GM21717 (cell line): ENCODE measurements around the gene SPACDR.
"Not testable (repeated sequence)": the region's sequence is repeated elsewhere in the genome, so short reads cannot be mapped to it uniquely, and the experiment has no call there.

Experiments
- ATAC-seq: cut with Tn5 transposase; IDR thresholded peaks from one replicate; pipeline ENCODE4 v1.9.1; 2021; ENCODE audit warnings: mild to moderate bottlenecking, moderate library complexity; ENCODE audit not compliant: unreplicated experiment

The SPACDR gene

DNA sequence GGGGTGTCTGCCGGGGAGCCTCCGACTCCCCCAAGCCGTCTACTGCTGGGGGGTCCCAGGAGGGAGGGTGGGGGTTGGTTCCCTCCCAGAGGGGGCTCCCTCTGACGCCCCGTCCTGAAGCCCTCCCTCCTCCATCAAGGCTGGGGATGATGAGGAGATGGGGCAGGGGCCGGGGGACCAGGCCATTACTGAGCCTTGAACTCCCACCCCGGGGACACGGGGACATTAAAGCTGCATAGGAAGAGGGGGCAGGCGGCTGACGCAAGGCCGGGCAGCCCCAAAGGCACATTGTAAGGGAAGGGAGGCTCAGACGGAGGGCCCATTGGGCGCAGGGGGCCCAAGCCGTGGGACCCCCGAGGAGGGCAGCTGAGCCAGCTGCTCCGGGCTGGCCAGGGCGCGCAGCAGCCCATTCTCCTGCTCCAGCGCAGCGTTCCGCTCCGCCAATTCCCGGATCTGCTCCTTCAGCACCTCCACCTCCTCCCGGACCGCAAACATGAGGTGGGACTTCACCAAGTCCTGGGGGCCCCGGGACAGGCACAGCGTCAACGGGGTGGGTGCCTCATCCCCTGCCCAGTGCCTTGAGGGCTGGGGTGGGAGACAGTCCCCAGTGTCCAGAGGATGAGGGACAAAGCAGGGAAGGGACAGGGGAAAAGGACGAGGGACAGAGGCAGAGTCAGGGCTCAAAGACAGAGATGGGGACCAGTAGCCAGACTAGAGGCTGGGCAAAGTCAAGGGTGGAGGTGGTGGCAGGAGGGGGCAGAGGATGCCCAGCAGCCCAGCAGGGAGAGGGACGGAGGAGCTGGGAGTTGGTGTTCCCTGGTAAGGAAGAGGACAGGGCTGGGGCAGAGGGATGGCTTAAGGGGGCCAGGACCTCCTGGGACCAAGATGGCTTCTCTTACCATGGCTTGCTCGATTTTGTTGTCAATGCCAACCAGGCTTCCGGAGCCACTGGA lies 2.9 kb upstream of the SPACDR start:
- no peak for ATAC-seq

DNA sequence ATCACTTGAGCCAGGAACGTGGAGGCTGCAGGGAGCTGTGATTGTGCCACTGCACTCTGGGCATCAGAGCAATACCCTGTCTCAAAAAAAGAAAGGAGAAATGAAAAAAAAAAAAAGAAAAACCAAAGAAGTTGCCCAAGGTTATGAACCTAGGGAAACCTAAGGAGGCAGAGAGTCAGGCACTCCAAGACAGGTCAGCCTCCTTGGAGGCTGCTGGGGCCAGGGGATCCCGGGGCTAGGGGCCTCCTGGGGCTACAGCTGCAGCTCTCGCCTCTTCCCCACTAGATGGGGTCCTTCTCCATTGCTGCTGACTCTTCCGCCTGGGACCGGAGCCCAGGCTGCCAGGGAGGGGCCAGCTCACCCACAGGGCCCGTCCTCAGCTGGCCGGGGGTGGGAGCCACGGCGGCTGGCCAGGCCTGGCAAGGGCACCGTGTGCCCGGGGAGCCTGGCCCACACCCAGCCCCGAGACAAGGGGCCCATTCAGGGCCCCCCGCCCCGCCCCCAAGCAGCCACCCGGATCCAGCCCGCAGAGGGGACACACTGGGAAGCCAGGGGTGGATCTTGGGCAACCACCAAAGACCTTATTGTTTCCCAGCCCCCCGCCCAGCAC lies 1.7 kb upstream of the SPACDR start:
- no peak for ATAC-seq

DNA sequence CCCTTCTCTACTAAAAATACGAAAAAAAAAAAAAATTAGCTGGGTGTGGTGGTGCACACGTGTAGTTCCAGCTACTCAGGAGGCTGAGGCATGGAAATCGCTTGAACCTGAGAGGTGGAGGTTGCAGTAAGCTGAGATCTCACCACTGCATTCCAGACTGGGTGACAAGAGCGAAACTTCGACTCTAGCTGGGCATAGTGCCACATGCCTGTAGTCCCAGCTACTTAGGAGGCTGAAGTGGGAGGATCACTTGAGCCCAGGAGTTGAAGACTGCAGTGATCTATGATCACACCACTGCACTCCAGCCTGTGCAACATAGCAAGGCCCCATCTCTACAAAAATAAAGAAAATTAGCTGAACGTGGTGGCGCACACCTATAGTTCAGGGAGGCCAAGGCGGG lies 1.2 kb upstream of the SPACDR start:
- no peak for ATAC-seq

DNA sequence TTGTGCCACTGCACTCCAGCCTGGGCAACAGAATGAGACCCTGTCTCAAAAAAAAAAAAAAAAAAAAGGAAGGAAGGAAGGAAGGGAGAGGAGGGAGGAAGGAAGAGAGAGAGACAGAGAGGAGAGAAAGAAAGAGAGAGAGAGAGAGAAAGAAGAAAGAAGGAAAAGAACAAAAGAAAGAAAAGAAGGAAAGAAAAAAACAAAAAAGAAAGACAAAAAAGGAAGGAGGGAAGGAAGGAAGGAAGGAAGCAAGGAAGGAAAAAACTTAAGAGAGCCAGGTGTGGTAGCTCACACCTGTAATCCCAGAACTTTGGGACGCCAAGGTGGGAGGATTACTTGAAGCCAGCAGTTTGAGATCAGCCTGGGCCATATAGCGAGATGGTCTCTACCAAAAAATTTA lies 731 bp upstream of the SPACDR start:
- no peak for ATAC-seq

DNA sequence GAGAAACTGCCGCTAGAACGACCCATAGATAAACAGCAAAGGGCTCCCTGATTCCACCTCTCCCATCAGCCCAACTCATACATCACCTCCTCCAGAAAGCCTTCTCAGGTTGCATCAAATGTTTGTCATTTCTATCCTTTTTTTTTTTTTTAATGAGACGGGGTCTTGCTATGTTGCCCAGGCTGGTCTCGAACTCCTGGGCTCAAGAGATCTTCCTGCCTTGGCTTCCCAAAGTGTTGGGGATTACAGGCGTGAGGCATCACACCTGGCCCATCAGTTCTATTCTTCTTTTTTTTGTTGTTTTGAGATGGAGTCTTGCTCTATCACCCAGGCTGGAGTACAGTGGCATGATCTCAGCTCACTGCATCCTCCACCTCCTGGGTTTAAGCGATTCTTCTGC lies 7.0 kb downstream of the SPACDR start:
- ATAC-seq: no peak

DNA sequence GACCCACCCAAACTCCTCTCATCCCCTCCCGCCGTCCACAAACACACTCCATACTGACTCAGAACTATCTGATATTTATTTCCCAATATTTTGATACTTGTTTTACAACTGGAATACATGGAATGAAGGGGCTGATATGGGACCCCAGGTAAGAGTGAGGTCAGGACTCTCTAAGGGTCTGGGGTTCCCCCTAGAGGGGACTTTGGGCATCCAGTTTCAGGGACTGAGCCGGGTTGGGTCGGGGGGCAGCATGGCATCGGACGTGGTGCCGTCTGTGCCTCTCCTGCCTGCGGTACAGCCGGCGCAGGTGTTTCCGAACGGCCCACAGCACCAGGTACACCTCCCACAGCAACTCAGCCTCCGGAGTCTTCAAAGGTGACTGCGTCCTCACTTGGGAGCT lies 7.5 kb downstream of the SPACDR start:
- no peak for ATAC-seq

DNA sequence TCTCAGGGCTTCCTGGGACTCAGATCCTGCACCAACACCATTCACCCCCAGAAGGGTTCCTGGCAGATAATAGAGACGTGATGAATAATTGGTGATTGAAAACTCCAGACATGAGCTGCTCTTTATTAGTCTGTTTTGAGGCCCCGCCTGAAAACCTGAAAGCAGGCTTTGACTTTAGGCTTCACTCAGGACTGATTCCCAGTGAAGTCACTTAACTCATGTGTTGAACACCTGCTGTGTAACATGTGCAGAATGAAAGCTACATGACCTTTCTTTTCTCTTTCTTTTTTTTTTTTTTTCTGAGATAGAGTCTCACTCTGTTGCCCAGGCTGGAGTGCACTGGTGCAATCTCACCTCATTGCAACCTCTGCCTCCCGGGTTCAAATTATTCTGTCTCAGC lies 8.9 kb downstream of the SPACDR start:
- no peak for ATAC-seq

DNA sequence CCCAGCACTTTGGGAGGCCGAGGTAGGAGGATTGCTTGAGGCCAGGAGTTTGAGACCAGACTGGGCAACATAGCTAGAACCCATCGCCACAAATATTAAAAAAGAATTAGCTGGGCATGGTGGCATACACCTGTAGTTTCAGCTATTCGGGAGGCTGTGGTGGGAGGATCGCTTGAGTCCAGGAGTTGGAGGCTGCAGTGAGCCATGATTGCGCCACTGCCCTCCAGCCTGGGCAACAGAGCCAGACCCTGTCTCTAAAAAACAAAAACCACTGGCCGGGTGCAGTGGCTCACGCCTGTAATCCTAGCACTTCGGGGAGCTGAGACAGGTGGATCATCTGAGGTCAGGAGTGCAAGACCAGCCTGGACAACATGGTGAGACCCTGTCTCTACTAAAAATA lies 10.2 kb downstream of the SPACDR start:
- not testable (repeated sequence) for ATAC-seq

DNA sequence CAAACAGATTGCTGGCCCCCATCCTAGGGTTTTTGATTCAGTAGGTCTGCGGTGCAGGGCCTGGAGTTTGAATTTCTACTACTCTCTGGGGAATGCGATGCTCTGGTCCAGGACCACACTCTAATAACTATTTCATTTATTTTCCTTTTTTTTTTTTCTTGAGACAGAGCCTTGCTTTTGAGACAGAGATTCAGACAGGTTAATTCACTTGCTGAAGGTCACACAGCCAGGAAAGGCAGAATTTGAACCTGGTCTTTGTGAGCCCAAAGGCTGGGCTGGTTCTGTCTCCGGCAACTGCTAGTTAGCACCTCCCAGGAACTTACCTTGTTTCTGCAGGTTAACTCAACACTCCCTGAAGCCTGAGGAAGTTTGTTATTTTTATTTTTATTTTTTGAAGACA lies 11.5 kb downstream of the SPACDR start:
- no peak for ATAC-seq

DNA sequence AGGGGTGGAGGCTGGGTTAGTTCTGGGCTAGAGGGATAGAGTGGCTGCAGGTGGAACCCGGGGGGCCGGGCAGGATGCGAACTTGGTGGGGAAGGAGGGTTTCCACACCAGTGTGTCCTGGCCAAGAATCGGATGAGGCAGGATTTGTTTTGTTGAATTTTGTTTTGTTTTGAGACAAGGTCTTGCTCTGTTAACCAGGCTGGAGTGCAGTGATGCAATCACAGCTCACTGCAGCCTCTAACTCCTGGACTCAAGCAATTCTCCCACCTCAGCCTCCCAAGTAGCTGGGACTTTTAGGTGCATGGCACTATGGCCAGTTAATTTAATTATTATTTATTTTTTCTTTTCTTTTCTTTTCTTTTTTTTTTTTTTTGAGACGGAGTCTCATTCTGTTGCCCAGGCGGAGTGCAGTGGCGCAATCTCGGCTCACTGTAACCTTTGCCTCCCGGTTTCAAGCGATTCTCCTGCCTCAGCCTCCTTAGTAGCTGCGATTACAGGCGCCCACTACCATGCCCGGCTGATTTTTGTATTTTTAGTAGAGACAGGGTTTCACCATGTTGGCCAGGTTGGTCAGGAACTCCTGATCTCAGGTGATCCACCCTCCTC lies 14.8 kb downstream of the SPACDR start:
- ATAC-seq: no peak

DNA sequence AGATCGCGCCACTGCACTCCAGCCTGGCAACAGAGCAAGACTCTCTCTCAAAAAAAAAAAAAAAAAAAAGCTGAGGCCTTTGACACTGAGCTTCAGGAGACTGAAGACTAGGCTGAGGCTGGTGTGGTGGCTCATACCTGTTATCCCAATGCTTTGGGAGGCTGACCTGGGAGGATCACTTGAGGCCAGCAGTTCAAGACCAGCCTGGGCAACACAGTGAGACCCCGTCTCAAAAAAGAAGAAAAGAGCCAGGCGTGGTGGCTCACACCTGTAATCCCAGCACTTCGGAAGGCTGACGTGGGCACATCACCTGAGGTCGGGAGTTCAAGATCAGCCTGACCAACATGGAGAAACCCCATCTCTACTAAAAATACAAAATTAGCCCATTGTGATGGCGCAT lies 16.7 kb downstream of the SPACDR start:
- not testable (repeated sequence) for ATAC-seq

DNA sequence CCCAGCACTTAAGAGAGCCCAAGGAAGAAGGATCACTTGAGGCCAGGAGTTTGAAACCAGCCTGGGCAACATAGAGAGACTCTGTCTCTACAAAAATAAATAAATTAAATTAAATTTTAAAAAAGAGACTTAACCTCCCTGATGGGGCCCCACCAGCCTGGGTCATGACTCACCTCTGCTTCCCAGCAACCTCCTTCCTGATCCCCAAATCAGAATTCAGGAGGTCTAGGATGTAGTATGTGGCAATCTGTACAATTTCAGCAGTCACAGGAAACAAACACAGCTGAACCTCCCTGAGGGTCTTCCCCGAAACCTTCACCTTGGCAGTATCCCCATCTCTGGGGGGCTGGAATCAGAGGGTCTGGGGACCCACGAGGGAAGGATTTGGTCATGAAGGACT lies 18.0 kb downstream of the SPACDR start:
- ATAC-seq: no peak

DNA sequence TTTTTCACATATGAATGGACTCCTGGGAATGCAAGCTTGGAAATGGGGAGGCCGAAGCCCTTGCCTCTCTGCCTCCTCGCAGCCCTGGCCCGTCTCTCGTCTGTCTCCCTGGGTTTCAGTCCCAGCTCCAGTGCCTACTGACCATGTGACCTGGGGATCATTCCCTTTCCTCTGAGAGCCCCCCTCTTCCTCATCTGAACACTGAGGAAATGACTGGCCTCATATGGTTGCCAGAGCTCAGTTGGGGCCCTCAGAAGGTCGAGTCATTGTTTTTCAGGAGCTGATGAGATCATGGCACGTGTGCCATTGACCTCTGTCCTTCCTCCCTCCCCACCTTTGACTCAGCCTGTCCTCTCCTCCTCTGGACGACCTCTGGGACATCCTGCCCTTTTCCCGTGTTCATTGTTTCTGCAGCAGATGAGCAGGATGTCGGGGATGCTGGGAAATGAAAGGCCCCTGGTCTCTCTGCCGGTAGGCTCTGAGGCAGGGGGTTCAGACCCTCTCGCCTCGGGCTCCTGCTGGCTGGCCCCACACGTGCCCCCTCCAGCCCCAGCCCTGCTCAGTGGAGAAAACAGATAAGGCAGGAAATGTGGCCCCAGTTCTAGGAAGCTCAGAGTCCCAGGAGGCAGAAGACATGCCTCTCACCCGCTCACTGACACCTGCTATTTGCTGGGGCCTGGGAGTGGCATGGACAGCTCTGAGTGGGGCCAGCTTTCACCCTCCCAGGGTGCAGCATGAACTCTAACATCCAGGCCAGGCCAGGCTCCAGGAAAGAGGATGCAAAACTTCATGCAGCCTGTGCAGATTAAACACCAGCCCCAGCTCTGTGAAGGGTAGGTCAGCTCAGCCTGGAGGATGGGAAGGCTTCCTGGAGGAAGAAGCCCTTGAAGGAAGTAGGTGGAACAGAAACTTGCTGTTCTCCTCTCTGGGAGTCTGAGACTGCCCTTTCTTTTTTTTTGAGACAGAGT lies 19.5 kb downstream of the SPACDR start:
- ATAC-seq: no peak

DNA sequence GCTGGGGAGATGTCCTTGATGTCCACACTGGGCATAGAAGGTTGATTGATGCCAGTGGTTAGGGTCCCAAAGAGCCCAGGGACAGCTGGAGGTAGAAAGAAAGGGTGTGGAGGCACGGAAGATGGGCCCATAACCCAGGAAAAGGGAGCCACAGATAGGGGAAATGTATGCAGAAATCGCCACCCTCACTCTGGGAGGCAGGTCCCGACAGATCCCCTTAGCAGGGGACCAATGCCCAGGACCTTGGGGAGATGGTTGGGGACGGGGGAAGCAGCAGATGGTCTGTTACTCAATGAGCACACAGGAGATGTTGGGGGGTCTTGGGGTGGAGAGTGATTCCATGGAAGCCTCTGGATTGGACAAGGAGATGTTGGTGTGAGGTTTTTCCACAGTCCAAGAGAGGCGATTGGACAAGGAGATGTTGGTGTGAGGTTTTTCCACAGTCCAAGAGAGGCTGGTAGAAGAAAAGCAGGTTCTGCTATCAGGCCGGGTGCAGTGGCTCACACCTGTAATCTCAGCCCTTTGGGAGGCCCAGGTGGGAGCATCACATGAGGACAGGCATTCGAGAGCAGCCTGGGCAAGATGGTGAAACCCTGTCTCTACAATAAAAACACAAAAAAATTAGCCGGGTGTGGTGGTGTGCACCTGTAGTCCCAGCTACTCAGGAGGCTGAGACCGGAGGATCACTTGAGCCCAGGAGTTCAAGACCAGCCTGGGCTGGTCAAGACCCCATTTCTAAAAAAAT lies 20.8 kb downstream of the SPACDR start:
- no peak for ATAC-seq

DNA sequence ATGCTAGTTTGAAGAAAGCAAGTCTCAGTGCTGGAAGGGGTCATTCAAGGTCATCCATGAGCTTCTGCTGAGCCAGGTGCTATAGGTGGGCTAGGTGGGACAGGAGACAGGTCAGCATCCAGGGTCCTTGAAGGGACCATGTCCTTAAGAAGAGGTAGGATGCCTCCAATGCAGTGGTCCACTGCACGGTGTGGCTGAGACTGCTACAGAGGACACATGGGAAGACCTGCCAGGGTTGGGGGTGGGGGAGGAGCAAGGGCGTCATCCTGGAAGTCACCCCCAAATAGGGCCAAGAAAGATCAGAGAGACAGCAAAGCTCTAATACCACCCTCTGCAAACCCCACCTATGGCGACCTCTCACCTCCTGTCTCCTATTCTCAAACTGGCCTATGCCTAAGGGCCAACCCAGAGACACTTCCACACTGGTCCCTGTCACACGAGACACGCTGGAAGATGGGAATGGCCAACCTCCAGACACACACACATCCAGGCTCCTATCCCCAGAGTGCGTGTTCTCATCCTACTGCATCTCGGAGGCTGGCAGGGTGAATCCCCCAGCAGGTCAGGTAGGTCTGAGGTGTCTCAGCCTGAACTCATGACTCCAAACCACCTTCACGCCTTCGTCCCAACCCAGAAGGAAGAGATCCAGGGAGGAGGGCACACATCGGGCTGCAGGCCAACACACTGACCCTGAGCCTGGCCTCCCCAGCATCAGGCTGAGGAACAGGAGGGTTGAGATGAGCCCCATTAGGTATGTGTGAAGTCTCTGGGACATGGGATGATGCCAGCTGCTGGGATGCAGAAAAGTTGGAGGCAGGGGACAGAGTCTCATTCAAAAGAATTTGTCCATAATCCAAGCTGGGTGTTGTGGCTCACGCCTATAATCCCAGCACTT lies 22.2 kb downstream of the SPACDR start:
- ATAC-seq: no peak

DNA sequence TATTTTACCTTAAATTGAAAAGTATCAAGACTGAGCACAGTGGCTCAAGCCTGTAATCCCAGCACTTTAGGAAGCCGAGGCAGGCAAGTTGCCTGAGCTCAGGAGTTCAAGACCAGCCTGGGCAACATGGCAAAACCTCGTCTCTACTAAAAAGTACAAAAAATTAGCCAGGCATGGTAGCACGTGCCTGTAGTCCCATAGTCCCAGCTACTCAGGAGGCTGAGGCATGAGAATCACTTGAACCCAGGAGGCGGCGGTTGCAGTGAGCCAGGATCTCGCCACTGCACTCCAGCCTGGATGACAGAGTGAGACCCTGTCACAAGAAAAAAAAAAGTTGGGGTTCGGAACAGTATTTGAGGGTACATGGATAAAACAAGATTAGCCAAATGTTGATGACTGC lies 24.8 kb downstream of the SPACDR start:
- ATAC-seq: not testable (repeated sequence)

DNA sequence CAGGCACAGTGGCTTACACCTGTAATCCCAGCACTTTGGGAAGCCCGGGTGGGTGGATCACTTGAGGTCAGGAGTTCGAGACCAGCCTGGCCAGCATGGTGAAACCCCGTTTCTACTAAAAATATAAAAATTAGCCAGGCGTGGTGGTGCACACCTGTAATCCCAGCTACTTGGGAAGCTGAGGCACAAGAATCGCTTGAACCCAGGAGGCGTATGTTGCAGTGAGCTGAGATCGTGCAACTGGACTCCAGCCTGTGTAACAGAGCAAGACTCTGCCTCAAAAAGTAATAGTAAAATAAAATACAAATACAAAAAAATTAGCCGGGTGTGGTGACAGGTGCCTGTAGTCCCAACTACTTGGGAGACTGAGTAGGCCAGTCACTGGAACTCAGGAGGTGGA lies 25.3 kb downstream of the SPACDR start:
- not testable (repeated sequence) for ATAC-seq

DNA sequence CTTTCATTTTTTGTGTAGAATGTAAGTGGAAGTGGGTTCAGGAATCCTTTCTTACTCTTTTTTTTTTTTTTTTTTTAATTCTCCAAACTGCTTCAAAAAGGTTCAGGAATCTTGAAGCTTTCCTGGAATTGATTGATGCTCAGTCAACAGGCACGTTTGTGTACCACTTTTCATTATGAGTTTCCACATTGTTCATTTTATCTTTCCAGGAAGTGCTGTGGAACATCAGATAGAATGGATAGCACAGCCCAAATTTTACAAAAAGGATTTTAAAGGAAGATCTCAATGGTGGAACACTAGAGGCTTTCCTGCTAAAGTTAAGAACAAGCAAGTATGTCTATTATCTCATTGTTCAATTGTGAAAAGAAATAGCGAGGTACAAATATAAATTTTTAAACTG lies 25.9 kb downstream of the SPACDR start:
- ATAC-seq: no peak
